HepG2 (cell line): ENCODE measurements around the gene STK10. TPM values are rescaled to one million over a fixed set of nuclear protein-coding genes. Genes with fewer than 3 reads are reported as not detected.

Source experiments
- ASH2L ChIP-seq: fragments of 300-600, 200-600 bp; sonication (generic); IDR thresholded peaks from 2 replicates; pipeline ENCODE4 v1.7.0; 2017; ENCODE audit warnings: low read depth, mild to moderate bottlenecking, moderate library complexity, mixed read lengths, low read length; ENCODE audit not compliant: insufficient read length
- ATF3 ChIP-seq: sonication (generic); formaldehyde crosslinking; IDR thresholded peaks from 2 replicates; pipeline ENCODE4 v1.4.0; 2020; ENCODE audit warnings: missing genetic modification reagents
- CC2D1A ChIP-seq: sonication (generic); formaldehyde crosslinking; IDR thresholded peaks from 2 replicates; pipeline ENCODE4 v1.8.1; 2023; ENCODE audit warnings: mild to moderate bottlenecking, missing genetic modification reagents
- DNMT3B ChIP-seq: conservative IDR thresholded peaks from 2 replicates; pipeline ENCODE4 v1.6.1; 2016; ENCODE audit warnings: missing biosample characterization, control low read depth
- DZIP1 ChIP-seq: sonication (generic); formaldehyde crosslinking; IDR thresholded peaks from 2 replicates; pipeline ENCODE4 v1.5.0; 2020; ENCODE audit warnings: mild to moderate bottlenecking, missing genetic modification reagents
- ELK4 ChIP-seq: sonication (generic); formaldehyde crosslinking; IDR thresholded peaks from 2 replicates; pipeline ENCODE4 v1.9.0; 2021; ENCODE audit warnings: missing genetic modification reagents, borderline replicate concordance
- EZH2 ChIP-seq: conservative IDR thresholded peaks from 2 replicates; pipeline ENCODE4 v1.6.1; 2012; ENCODE audit warnings: mild to moderate bottlenecking, low read depth, low read length, moderate library complexity
- FOSL1 ChIP-seq: sonication (generic); formaldehyde crosslinking; IDR thresholded peaks from 2 replicates; pipeline ENCODE4 v1.9.0; 2021; ENCODE audit warnings: missing genetic modification reagents, borderline replicate concordance
- HIC2 ChIP-seq: sonication (generic); formaldehyde crosslinking; IDR thresholded peaks from 2 replicates; pipeline ENCODE4 v1.9.0; 2022; ENCODE audit warnings: low read depth, missing genetic modification reagents
- POGK ChIP-seq: sonication (generic); formaldehyde crosslinking; conservative IDR thresholded peaks from 2 replicates; pipeline ENCODE4 v1.8.0; 2022; ENCODE audit warnings: mild to moderate bottlenecking, moderate library complexity, missing genetic modification reagents
- SMAD9 ChIP-seq: sonication (generic); formaldehyde crosslinking; IDR thresholded peaks from 2 replicates; pipeline ENCODE4 v1.5.1; 2020; ENCODE audit warnings: mild to moderate bottlenecking, missing genetic modification reagents
- UBTF ChIP-seq: sonication (generic); formaldehyde crosslinking; IDR thresholded peaks from 2 replicates; pipeline ENCODE4 v1.4.0; 2020; ENCODE audit warnings: mild to moderate bottlenecking, missing genetic modification reagents
- ZFP36L2 ChIP-seq: sonication (generic); formaldehyde crosslinking; IDR thresholded peaks from 2 replicates; pipeline ENCODE4 v1.4.0; 2020; ENCODE audit warnings: missing genetic modification reagents
- ZNF235 ChIP-seq: sonication (generic); formaldehyde crosslinking; IDR thresholded peaks from 2 replicates; pipeline ENCODE4 v1.8.1; 2023; ENCODE audit warnings: mild to moderate bottlenecking, missing genetic modification reagents, borderline replicate concordance
- ZNF382 ChIP-seq: sonication (generic); formaldehyde crosslinking; IDR thresholded peaks from 2 replicates; pipeline ENCODE4 v1.5.0; 2020; ENCODE audit warnings: missing genetic modification reagents, mild to moderate bottlenecking, borderline replicate concordance
- ZNF556 ChIP-seq: sonication (generic); formaldehyde crosslinking; IDR thresholded peaks from 2 replicates; pipeline ENCODE4 v1.4.0; 2020; ENCODE audit warnings: mild to moderate bottlenecking, missing genetic modification reagents, borderline replicate concordance
- ZNF567 ChIP-seq: sonication (generic); formaldehyde crosslinking; IDR thresholded peaks from 2 replicates; pipeline ENCODE4 v1.8.1; 2023; ENCODE audit warnings: mild to moderate bottlenecking, missing genetic modification reagents, borderline replicate concordance
- ZNF703 ChIP-seq: sonication (generic); formaldehyde crosslinking; IDR thresholded peaks from 2 replicates; pipeline ENCODE4 v1.5.1; 2020; ENCODE audit warnings: missing genetic modification reagents, mild to moderate bottlenecking, moderate library complexity, borderline replicate concordance
- ZNF775 ChIP-seq: sonication (generic); formaldehyde crosslinking; IDR thresholded peaks from 2 replicates; pipeline ENCODE4 v1.4.0; 2020; ENCODE audit warnings: missing genetic modification reagents, mild to moderate bottlenecking, moderate library complexity, borderline replicate concordance
- polyA plus RNA-seq, 8 experiments: library from polyadenylated mRNA; depleted of rRNA in 3 of 8; stranded (reverse) in 7 of 8; unstranded in 1 of 8; fragments of >200 nt; fragmentation: Illumina TruSeq in 4 of 8; extraction: Trizol in 4 of 8; gene quantifications; 2 replicates each; pipeline versions ENCODE4 v1.2.1 to v1.2.3, GENCODE V29; 2011 to 2016; ENCODE audit warnings: low read depth in 4 of 8, missing spikeins in 1 of 8, mixed read lengths in 1 of 8; ENCODE audit not compliant: insufficient read depth in 1 of 8
- total RNA-seq, 5 experiments: library from RNA; depleted of rRNA; stranded (reverse); fragments of >200 nt; fragmentation: Illumina TruSeq; extraction: Trizol; gene quantifications; 2 replicates each; pipeline ENCODE4 v1.2.3, GENCODE V29; 2016; ENCODE audit warnings: low read depth in 1 of 5

STK10 gene
- total and polyA plus RNA-seq, 2 of the 13 experiments (the other 11 are each of a cell fraction or from before 2014, with no cell fraction given), result 7.0 to 7.2 TPM

- no peak for TF ChIP-seq DZIP1 (CRISPR knock-in tag)
- TF ChIP-seq CC2D1A (CRISPR knock-in tag), result no peak
- TF ChIP-seq HIC2 (CRISPR knock-in tag), result no peak
- peak; percentile 87 for TF ChIP-seq ATF3 (CRISPR knock-in tag)
- no peak for TF ChIP-seq ZNF567 (CRISPR knock-in tag)
- TF ChIP-seq ASH2L, result no peak
- TF ChIP-seq POGK (CRISPR knock-in tag), result peak; percentile 76; the same call in 1 of the 2 replicates
- no peak for TF ChIP-seq EZH2
- no peak for TF ChIP-seq DNMT3B (CRISPR knock-in tag)
- TF ChIP-seq SMAD9 (CRISPR knock-in tag), result no peak
- no peak for TF ChIP-seq ZNF235 (CRISPR knock-in tag)
- no peak for TF ChIP-seq ZNF382 (CRISPR knock-in tag)
- TF ChIP-seq ZNF703, result no peak
- TF ChIP-seq FOSL1, result no peak
- no peak for TF ChIP-seq ZNF556
- TF ChIP-seq ZNF775, result no peak
- TF ChIP-seq ZFP36L2 (CRISPR knock-in tag), result no peak
- TF ChIP-seq UBTF, result no peak
- TF ChIP-seq ELK4 (CRISPR knock-in tag), result no peak
Observed at GRCh38 chr5:172104021-172104420, 84.0 kb downstream of the STK10 start (continued).
